HTERT RPE-1 (cell line): ENCODE results near the gene MAP7.
"Not testable (repeated sequence)": the region's sequence is repeated elsewhere in the genome, so short reads cannot be mapped to it uniquely, and the experiment has no call there.

Experiments used
- in situ Hi-C: fragments of 300-500 bp; cut with MboI; formaldehyde crosslinking; loops from 4 replicates; pipeline ENCODE4 v1.14.3; 2020; ENCODE audit warnings: low sequenced_read_pairs

MAP7 gene

GRCh38 chr6:136312975-136313374, 237.2 kb downstream of the MAP7 start:
- in situ Hi-C loops: no loop called here

GRCh38 chr6:136309729-136310311, 240.4 kb downstream of the MAP7 start:
- in situ Hi-C loops: no loop called here

GRCh38 chr6:136309171-136309570, 241.1 kb downstream of the MAP7 start:
- in situ Hi-C loops: no loop called here

- in situ Hi-C loops: not testable (repeated sequence)
These were observed 241.8 kb downstream of the MAP7 start for GRCh38 chr6:136308469-136308868.

GRCh38 chr6:136307351-136307750, 242.9 kb downstream of the MAP7 start:
- in situ Hi-C loops: no loop called here

GRCh38 chr6:136306466-136306865, 243.8 kb downstream of the MAP7 start:
- in situ Hi-C loops: no loop called here

GRCh38 chr6:136304410-136304809, 245.8 kb downstream of the MAP7 start:
- in situ Hi-C loops: no loop called here

- in situ Hi-C loops: no loop called here
These were observed 246.7 kb downstream of the MAP7 start for GRCh38 chr6:136303516-136303915.

- in situ Hi-C loops: no loop called here
These were observed 255.6 kb downstream of the MAP7 start for GRCh38 chr6:136294621-136295020.
